T47D (cell line): ENCODE measurements around the gene SLC1A5.

ENCODE experiments used
- DNase-seq, 2 experiments: peaks; one replicate each; pipeline versions ENCODE4 v3.0.0 to v3.0.0-alpha.2; 2011 to 2012; ENCODE audit warnings: low read depth in 1 of 2, low spot score in 1 of 2
- JUND ChIP-seq: IDR thresholded peaks from 2 replicates; pipeline ENCODE4 v1.6.1; 2012; ENCODE audit warnings: low read depth
- in situ Hi-C: cut with HindIII; loops from 2 replicates; pipeline ENCODE4 v1.10.0; 2016; ENCODE audit warnings: low sequenced_read_pairs, low pct_unique_long_range_greater_than_20kb

Gene SLC1A5

DNA sequence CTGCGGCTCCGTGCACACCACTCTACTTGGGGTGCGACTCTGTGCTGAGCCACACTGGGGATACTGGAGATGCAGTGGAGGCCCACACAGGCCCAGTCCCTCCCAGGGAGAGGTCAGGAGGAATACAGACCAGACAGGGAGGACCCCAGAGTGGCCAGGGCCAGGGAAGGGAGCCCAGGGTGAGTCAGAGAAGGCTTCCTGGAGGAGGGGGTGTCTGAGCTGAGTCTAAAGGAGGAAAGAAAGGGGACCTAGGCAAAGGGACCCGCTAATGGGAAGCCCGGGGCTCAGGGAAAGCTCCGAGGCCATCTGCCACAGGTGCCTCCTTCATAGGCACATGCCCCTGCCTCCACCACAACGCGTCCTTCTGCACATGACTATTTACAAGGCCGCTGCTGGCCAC, 58.2 kb downstream of the SLC1A5 start:
- no peak for TF ChIP-seq JUND
- in situ Hi-C loops, result no loop called here
- no peak for DNase-seq

DNA sequence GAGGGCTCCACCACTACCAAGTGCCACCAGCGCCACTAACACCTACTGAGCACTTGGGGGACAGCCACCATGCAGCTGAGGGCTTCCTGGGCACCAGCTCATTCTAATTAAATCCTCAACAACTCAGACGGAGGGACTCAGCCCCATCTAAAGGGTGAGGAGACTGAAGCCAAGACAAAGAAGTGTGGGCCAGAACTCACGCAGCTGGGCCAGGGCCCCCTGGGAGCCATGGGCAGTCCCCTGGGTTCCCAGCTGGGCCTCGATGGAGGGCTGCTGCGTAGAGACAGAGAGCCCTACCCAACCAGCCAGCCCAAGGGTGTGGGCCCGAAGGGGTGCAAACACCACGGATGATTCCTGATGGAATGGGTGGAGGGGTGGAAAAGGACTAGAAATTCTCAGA, 58.7 kb downstream of the SLC1A5 start:
- TF ChIP-seq JUND, result no peak

DNA sequence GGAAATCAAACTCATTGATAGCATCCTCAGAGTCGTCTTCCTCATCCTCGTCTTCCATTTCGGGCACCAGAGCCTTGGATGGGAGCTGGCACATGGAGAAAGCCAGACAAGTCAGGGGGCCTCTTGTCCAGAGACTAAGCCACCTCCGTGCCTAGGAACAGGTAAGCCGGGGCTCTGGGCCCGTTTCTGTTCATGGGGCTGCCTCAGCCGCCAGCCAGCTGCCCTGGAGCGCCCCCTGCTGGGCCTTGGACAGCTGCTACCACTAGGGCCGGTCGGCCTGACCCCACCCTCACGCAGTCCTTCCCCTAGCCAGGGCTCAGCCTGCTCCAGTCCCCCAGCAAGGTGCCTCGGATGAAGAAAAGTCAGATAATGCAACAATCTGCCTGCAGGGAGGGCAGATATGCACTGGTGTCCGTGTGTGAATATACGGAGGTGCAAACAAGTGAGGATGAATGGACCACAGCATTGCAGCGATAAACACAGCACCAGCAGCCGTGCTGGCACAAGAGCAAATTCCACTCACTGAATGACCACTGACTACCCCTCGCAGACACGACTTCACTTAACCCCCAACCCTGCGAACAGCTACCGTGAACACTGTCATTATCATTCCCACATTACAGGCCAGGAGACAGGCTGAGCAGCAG, 59.6 kb downstream of the SLC1A5 start:
- in situ Hi-C loops, result no loop called here
- no peak for TF ChIP-seq JUND
- DNase-seq, result peak; percentile 59 to 65

More for the DNA sequence above, 58.7 kb downstream of the SLC1A5 start:
- DNase-seq, result no peak
- in situ Hi-C loops, result no loop called here

DNA sequence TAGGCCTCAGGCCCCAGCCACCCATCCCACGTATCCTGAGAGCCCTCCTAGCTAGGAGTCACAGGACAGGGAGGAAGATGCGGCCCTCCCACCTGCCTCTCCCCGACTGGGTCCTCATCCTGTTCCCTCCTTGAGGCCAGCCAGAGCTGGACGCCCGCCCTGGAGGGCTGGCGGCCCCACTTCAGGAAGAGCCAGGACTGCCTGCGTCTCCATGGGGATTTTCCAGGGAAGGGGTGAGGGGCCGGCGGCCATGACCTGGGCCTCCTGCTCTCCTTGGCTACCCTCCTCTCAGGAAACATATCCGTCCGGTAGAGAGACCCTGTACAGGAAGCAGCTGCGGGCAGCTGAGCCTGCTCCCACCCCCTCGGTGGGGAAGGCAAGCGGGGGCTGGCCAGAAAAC, 60.2 kb downstream of the SLC1A5 start:
- in situ Hi-C loops, result no loop called here
- no peak for TF ChIP-seq JUND
- no peak for DNase-seq

DNA sequence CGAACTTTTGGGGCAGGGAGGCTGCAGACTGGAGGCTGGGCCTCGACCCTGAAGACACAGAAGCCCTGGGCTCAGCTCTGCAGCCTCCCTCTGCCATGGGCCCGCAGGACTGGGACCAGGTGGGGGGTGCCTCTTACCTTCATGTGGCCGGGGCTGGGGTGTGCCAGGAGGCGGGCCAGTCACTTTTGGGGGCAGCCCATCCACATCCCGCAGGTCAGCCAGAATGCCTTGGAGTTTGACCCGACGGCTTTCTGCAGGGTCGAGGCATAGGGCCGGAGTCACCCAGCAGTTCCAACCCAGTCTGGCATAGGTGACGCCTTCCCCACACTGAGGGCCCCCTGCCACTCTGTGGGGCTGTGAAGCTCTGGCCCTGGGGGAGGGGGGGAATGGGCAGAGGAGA, 60.6 kb downstream of the SLC1A5 start:
- no peak for TF ChIP-seq JUND
- no peak for DNase-seq
- in situ Hi-C loops, result no loop called here

DNA sequence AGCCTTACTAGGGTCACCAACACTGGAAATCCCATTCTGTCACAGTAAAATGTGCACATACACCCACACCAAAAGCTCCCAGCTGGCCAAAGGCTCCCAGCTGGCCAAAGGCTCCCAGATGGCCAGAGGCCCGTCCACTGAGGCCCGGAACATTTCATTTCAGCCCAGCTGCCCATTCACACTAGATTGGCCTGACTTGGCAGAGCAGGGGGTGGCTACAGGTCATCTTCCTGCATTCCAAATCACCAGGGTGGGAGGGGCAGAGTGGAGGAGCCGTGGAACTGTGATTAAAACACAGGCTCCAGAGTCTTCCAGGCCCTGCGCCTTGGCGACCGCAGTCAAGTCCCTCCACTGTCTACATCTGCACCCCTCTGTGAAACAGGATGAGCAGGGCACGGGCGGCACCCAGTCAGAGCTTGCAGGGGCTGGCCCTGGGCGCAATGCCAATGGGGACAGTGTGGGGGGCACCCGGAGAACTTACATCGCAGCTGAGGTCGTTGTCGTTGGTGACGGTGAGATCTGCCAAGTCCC, 61.4 kb downstream of the SLC1A5 start:
- in situ Hi-C loops, result no loop called here
- DNase-seq, result no peak
- no peak for TF ChIP-seq JUND

DNA sequence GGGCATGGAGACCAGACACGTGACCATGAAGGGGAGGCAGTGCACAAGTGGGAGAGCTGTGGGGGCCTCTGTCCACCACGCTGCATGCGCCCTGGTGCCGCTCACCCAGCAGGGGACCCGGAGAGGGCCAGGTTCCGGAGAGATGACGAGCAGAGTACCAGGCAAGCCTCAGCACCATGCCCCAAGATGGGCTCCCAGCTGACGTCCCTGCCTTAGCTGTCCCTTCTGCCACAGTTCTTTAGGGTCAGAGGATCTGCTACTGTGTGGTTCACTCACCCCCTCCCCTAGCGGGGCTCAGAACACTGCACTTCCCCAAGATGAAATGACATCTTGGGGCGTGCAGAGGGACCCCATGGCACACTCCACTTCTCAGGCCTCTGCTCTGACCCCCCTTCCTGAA, 61.8 kb downstream of the SLC1A5 start:
- in situ Hi-C loops, result no loop called here
- no peak for DNase-seq
- TF ChIP-seq JUND, result no peak

DNA sequence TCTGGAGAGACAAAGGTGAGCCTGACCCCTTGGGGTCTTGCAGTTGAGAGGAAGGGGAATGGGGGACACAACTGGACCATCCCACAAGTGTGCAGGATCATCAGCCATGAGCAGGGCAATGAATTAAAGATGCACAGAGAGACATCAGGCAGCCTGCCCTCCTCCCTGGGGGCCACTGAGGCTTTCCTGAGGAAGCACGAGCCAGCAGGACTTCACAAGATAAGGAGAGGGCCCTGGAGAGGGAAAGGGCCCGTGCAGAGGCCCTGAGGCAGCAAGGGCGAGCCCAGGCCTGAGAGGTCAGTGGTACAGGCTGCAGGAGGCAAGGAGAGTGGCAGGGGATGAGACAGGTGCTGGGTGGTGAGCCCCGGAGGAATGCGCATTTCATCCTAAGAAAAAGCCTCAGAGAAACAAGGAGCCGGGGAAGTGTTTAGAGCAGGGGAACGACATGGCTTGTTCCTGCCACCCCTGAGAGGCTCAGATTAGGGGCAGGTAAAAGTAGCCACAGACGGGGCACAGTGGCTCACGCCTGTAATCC, 62.5 kb downstream of the SLC1A5 start:
- in situ Hi-C loops, result no loop called here
- no peak for TF ChIP-seq JUND
- no peak for DNase-seq

DNA sequence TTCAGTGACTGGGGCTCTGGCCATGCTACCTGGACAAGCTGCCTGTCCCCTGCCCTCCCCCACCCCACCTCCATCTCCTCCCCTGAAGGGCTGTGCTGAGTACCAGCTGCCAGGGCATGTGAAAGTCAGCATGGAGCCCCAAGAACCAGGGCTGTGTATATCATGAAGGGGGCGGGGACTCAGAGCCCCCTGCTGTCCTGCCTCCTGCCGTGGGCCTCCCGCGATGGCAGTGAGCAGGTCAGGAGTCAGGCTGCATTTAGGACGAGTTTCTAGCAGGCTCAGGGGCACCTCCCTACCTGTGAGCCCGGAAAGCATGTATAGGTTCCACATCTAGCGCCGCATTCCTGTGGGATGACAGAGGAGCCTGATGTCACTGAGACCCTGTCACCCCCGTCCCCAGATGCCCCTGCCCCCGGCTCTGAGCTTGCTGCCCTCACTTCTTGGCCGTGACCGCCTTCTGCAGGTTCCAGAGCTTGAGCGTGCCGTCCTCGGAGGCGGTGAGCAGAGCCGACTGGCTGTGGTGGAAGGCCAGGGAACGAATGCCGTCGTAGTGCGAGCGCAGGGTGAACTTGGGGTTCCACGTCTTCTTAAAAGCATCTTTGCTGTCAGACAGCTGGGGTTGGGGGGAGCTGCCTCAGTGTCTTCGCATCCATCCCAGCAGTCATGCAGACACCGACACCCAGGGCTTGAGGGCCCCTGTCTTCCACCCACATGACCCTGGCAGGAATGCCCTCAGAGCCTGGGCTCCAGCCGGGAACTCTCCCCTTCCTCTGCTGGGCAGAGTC, 63.2 kb downstream of the SLC1A5 start:
- in situ Hi-C loops, result no loop called here
- no peak for DNase-seq
- no peak for TF ChIP-seq JUND
